HG03571 (cell line): Measurements from ENCODE around the gene DLX1.
"Not testable (repeated sequence)": the region's sequence is repeated elsewhere in the genome, so short reads cannot be mapped to it uniquely, and the experiment has no call there.

Experiments
- ATAC-seq: cut with Tn5 transposase; IDR thresholded peaks from one replicate; pipeline ENCODE4 v1.9.1; 2021; ENCODE audit not compliant: unreplicated experiment

The DLX1 gene

DNA sequence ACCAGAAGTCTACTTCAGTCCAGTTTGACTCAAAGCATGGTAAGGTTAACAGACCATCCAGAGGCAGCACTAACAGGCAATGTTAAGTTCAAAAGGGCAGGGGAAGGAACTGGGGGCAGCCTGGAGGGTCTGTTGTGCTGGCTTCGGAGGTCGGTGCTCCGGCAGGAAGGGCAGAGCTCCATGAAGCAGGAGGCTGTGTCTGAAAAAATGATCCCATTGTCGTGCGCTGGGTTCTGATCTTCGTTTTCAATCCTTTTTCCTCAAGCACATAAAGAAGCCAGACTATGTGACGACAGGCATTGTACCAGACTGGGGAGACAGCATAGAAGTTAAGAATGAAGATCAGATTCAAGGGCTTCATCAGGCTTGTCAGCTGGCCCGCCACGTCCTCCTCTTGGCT is 21.9 kb upstream of the DLX1 start:
- ATAC-seq = no peak

DNA sequence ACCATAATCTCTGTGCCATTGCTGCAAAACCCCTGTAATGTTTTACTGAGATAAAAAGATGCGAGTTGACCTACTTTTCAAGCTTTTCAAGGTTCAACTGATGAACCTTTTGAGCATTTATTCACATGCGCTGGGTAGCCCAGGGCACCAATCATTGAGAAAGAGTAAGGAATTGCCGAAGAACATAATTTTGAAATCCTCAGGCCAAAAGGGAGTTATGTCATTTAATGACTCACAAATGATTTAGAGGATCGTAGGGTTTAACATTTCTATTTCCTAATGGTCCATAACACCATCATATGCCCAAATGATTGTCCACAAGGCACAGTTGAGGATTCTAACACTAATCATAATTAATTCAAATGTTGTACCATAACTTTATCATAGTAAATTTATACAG is 20.2 kb upstream of the DLX1 start:
- no peak for ATAC-seq

DNA sequence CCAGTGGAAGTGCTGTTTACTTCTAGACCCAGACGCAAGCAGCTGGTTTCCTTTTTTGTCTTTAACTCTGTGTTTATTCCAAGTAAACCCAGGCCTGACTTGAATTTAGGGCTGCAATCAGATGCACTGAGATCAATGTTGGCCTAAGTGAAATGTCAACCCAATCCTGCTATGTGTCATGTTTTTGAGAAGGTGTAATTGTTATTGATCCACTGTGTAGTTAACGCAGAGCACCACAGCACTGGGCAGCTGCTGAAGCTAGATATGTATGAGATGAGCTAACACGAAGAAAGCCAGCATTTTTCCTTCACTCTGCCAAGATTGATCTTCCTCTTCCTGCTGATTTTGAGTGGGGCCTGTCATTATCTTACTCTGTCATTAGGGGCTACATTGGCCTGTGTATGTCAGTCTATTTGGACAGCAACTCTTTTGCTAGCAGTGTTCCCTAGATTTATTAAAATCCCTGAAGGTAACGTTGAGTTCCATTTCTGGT is 18.9 kb upstream of the DLX1 start:
- no peak for ATAC-seq

DNA sequence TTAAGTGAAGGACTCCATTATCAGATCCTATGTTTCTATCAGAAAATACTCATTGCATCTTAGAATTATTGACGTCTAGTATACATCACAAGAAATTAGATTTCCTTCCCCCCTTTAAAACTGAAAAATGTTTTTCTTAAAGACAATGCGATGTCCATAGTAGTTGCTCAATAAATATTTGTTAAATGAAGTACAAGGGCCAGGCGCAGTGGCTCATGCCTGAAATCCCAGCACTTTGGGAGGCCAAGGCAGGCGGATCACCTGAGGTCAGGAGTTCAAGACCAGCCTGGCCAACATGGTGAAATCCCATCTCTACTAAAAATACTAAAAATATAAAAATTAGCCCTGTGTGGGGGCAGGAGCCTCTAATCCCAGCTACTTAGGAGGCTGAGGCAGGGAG is 17.4 kb upstream of the DLX1 start:
- ATAC-seq = not testable (repeated sequence)

DNA sequence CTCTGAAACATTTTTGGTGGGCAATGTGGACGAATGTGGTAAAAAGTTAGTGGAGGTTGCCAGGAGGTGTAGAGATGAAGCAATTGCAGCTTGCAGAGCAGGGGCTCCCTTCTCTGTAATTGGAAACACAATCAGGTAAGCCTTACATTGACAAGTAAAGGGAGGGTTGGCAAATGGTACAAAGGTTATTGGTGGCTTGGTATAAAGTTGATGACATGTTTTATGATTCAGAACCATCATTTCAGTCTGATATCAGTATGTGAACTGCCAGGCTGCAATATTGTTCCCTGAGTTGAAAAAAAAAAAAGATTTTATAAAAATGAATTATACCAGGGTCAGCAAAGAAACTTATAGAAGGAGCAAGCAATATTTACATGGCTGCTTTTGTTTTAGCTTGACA is 14.4 kb upstream of the DLX1 start:
- ATAC-seq = no peak

DNA sequence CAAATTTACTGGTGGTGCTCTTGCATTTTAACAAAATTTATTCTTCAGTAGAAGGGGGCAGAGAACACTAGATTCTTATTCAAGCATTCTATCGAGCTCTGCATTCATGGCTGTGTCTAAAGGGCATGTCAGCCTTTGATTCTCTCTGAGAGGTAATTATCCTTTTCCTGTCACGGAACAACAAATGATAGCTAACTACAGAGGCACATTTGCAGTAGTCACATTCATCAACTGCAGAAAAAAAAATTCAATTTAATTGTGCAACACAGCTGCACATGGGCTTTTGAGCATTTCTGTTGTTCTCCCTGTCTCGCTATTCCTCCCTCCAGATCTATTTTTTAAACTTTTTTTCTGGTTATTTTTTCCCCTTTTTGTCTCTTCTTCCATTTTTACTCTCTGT is 13.0 kb upstream of the DLX1 start:
- no peak for ATAC-seq

DNA sequence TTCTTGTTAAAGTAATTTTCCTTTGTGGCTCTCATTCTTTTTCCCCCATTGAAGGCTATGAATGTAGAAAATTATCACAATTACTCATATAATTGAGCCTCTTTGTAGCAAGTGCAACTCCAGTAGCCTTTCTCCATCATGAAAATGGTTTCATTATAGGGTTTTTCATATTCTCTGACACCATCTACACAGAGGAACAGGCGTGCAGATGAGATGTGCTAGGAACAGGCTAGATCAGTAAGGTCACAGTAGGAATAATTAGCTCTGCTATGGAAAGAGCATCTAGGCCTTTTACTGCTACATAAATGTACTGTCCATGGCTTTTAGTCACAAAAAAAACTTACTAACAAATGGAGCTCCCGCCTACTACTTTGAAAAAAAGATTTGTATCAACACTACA is 12.6 kb upstream of the DLX1 start:
- no peak for ATAC-seq

DNA sequence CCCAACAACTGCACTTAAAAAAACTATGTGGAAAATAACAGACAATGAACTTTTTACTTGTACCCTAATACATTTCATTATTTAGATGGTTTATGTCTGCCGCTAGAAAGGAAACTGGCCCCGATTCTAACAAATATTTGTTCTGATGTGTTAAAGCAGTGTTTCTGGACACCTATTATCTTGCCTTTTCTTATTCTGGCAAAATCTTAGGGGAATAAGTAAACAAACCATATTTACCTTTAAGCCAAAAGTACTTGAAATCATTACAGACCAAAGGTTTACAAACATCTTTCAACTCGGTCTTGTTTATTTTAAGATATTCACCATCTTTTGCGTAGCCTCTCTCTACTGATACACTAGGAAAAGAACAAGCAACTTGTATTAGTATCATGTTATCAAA is 11.8 kb upstream of the DLX1 start:
- no peak for ATAC-seq

DNA sequence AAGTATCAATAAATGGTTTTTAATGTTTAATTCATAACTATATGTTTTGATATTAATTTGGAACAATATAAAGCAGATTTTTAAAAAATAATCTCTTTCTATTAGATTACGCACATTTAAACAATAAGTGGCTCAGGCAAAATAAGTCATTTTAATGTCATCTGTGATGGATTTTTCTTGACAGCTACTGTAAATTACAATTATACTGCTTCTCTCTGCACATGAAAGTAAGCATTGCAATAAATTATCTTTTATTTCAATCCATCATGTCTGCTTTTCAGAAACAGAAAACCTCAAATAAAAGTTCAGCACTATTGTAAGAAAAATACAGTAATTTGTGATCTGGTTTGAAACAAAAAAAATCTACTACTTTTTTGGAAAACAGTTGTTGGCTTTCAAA is 11.1 kb upstream of the DLX1 start:
- ATAC-seq = no peak

DNA sequence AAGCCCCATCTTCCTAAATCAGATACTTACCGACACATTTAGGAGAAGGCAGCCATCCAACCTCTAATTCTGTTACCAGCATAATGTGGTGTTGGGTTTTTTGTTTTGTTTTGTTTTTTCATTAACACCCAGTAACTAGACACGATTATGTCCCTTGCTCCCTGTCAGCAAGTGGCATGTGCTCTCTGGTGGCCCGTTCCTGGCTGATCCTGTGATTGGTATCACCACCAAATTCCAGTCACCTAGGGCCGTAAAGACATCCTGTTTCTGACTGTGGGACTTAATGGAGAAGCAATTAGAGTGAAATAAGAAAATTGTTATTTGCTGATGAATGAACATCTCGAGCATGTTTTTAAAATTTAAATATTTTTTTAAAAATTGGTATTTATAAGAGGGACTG is 5.9 kb upstream of the DLX1 start:
- no peak for ATAC-seq

DNA sequence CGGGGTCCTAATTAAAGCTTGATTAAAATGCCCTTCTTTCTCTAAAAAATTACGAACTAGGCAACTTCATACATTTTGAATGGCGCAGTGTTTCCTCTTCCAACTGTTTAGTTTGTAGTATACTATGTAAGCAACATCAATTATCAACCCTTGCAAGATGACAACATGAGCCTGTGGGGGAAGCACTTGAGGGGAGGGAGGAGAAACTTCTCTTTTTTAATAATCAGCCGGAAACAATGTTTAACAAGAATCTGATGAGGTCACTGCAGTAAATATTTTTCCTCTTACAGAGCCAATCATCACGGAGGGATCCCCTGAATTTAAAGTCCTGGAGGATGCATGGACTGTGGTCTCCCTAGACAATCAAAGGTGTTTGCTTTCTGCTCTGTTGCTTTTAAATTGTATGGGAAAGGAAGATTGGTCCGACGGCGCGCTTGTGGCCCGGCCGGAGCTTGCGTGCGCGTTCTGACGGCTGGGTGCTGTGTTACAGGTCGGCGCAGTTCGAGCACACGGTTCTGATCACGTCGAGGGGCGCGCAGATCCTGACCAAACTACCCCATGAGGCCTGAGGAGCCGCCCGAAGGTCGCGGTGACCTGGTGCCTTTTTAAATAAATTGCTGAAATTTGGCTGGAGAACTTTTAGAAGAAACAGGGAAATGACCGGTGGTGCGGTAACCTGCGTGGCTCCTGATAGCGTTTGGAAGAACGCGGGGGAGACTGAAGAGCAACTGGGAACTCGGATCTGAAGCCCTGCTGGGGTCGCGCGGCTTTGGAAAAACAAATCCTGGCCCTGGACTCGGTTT is 5.3 kb upstream of the DLX1 start:
- ATAC-seq = no peak

DNA sequence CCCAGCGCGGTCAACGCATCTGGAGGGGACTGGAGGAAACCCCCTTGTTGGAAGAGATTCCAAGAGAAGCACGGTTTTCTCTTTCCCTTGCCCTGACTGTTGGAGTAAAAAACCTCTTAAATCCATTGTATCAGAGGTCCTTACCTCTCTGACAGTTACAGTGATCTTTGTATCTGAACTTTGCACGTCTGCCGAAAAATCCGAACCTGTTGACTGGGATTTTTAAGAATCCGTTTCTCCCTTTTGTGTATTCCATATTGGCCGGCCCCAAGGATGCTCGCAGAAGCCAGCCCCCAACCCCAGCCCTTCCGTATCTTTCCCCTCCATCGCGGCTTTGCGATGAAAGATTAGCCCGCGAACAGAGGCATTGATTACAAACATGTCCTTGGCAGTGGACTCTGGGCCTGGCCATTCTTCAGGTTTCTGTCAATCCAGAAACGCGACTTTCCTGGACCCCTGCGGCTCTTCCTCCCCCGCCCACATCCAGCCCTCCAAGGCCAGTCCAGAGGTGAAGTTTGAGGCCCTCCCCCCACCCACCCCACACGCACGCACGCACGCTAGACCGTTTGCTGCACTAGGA is 4.6 kb upstream of the DLX1 start:
- no peak for ATAC-seq

DNA sequence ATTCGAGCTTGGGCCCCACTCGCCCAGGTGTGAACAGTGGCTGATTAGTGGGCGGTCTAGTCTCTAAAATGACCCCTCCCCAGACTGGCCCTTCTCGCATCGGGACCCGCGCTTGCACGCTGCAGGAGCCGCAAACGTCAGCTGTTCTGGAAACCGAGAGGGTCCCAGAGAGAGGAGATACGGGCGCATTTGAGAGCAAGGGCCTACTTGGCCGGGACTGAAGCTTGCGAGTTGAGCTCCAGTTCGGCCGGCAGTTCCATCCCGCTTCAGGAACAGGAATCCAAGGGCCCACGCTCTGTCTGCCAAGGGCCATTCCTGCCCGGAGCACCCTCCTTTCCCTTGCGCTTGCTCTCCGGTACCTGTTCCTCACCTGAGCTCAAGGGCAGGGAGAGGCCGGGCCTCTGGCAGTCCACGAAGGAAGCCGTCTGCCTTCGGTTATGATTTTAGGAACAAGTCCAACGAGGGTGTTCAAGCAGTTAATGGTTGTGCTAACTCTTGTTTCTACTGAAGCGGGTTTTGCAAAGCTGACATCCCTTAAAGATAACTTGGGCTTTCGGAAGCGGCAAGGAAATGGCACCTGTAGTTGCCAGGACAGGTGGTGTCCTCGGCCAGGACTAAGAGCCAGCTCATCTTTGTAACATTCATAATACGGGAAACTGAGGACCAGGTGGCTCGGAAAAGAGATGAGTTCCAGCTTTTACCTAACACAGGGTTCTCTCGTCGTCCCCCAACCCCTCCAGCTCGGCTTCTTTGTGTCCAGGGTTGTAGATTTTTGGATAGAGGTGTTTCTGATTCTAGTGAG is 3.9 kb upstream of the DLX1 start:
- ATAC-seq = no peak

DNA sequence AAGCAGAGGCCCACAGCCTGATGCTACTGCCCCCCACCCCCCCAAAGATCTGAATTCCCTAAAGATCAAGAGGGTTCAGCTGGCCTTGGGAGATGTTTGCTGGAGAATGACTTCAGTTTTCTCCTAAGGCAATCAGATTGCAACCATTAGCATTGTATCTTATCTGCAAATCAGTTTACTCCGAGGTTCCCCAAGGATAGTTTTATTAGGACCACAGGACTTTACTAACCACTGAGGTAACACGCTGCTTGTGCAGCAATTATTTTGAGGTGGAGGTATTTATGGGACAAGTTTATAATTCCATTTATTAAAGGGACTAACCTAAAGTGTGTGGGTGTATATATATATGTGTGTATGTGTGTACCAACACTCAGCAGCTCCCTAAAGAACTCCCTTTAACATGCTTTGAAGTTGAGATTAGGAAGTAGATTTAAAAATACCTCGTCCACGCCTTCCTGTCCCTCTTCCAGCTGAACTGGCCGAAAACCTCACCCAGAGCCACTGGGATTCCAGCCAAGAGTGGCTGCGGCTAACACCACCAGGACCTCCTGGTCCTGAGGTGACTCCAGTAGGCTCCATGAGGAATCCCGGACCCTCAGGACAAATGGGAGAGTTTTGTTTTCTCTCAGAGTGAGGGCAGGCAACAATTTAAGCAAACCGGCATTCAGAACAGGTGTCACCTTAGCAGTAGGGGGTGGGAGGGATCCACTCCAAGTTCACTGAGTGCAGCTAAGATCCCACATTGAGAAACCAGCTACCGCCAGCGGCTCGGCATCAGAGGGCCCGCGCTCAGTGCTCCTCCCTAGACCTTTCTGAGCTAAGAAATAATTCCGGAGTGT is 3.0 kb upstream of the DLX1 start:
- no peak for ATAC-seq

DNA sequence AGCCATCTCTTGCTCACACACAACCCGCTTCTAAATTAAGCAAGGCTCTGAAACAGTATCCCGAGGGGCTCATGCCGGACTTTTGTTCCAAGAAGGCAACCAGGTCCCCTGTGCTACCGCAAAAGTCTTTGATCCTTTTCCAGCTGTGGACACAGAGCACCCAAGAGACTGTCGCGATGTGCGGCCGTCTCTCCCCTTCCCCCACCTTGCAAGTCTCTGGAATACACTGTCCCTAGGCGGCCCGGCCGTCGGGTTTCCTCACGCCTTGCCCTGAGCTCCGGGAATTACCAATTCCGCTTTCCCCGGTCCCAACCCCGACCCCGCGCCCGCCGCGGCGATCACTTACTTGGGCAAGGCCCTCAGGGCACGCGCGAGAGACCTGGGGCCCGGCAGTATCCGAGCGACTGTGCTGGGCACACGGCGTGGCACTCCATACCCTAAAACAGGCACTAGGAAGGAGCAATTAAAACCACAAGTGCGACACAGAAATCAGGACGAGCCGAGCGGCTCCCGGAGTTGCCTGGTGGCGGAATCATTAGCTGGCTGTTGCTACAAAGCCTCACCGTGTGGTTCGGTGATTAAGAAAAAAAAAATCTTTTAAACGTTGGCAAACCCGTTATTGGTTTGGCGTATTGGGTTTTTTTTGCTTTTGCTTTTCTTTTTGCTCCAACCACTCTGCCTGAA is 2.2 kb upstream of the DLX1 start:
- ATAC-seq = no peak

DNA sequence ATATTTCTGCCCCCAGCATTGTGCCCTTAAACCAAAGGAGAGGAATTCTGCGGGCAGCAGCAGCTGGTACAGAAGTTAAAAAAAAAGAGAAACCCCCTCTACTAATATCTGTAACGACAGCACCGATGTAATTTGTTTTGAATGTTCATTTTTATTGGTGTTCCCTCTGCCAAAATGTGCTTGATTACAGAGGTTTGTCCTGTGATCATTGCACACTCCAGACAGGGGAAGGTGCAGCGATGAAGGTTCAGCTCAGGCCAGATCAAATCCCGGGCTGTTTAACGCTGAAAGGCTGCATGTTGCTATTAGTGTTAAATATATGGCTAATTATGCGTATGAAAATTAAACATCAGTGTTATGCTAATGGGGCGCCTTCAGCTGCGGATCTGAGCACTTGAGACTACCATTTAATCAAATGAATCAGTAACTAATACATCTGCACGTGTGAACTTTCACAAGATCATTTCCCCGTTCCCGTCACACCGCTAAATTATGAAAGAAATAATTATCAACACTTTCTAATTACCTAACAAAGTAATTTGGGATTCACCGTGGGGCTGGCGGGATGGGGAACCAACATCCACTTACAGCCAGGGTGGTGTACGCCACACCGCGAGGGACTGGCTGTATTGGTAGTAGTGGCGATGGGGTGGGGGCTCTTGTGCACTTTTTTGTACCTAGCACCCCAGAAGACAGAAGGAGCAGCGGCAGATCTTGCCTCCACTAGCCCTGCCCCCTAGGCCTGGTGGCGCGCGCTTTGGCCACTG is 1.5 kb upstream of the DLX1 start:
- ATAC-seq = no peak

DNA sequence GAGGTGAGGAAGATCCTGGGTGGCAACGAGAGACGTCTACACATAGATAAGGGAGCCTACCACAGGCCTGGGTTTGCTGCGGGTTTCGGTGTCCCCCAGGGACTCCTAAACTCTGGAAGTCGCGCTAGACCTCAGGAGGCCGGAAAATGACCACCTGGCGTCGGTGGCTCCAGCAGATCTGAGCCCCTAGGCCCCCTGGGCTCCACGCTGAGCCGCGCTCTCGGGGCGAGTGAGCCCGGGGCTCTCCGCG is 987 bp upstream of the DLX1 start:
- ATAC-seq = no peak

DNA sequence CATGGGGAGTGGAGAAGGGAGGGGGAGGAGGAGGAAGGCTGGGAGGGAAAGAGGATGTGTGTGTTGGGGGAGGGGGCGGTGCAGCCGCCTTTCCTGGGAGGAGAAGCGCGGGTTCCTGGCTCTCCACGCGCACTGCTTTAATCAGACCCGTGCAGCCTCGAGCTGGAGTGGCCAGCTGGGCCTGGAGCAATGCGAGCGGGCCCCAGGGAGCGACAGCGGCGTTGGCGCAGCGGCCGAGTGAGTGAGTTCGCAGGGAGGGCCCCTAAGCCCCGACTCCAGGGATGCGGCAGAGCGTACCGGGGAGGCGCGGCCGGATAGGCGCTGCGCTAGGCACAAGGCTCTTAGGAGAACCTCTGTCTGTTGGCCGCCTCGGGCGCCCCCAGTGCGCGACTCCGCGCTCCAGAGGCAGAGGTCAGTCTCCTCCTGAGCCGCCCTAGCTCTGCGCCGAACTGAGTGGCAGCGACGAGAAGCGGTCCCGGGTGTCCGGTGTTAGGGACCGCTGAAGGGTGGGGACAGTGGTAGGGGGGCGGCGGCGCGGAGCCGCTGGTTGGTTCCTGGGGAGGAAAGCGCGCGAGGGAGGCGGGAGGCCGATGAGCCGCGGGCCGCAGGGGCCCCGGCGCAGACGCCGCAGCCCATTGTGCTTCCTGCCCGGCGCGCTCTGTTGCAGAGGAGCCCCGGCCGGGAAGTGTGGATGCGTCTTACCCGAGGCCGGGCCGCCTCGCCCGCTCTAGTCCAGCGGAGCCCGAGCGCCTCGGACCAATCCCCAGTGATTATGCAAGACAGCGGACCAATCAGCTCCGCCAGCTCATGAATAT is 455 bp upstream of the DLX1 start:
- ATAC-seq = peak; percentile 86
